ENCODE results near the gene MED13L. TPM values are rescaled to one million over a fixed set of nuclear protein-coding genes. Genes with fewer than 3 reads are reported as not detected.

Gene MED13L
- total RNA-seq, 1 experiment from 2014 or later: 89.0 TPM

GRCh38 chr12:116123451-116124258, 153.8 kb downstream of the MED13L start:
- no peaks in the 10 kb centered on the region for H3K36me3 Mint-ChIP-seq (ENCODE audit: insufficient read depth, unreplicated experiment)
- no peak for DNase-seq
- H3K27me3 Mint-ChIP-seq (ENCODE audit: unreplicated experiment): no peaks in the 10 kb centered on the region
- H3K4me3 Mint-ChIP-seq (ENCODE audit: low read depth, unreplicated experiment): no peak overlapping the region
- CTCF ChIA-PET: interaction anchor here (0.6 kb wide), 1 partner anchor 38 kb away, joined by 5 read pairs; no protein-coding TSS in a partner anchor
- no TSS peak for BruUV-seq (replicated peaks)
- no peak for TF ChIP-seq CTCF (IDR thresholded peaks at IDR 0.05; ENCODE audit: unreplicated experiment)
- peak overlapping the region; percentile 7 for H3K27ac Mint-ChIP-seq (ENCODE audit: unreplicated experiment)
- H3K9me3 Mint-ChIP-seq (ENCODE audit: low read depth, unreplicated experiment): no peaks in the 10 kb centered on the region
- peaks cover 10% of the 10 kb centered on the region for H3K4me1 Mint-ChIP-seq (ENCODE audit: low read depth, unreplicated experiment)
- intact Hi-C loops (cut with micrococcal nuclease; ENCODE audit: unreplicated experiment): no loop called here

DNA sequence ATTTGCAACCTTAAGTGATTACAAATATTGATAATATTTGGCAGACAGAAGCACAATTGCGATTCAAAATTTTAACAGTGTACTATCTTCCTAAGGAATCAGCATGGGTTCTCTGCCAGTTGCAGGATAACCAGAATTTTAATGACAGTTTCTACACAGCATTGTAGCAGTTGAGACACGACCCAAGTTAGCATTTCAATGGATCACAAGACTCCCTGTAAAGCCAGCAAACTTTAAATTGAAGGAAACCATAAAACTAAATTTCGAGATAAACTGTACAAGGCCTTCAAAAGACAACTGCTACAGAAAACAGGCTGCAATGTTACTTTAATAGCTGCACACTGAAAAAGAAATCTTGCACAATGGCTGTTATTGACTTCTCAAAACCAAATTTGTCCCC, 154.9 kb downstream of the MED13L start:
- BruUV-seq (replicated peaks): no TSS peak
- Mint-ChIP-seq H3K27ac (ENCODE audit: unreplicated experiment) (no peak overlapping the region), H3K36me3 (ENCODE audit: insufficient read depth, unreplicated experiment) (no peaks in the 10 kb centered on the region), H3K9me3 (ENCODE audit: low read depth, unreplicated experiment) (no peaks in the 10 kb centered on the region), H3K4me1 (ENCODE audit: low read depth, unreplicated experiment) (peaks cover 10% of the 10 kb centered on the region), H3K4me3 (ENCODE audit: low read depth, unreplicated experiment) (no peak overlapping the region), H3K27me3 (ENCODE audit: unreplicated experiment) (no peaks in the 10 kb centered on the region)
- CTCF ChIA-PET: no interaction called here
- DNase-seq: no peak
- no peak for TF ChIP-seq CTCF (IDR thresholded peaks at IDR 0.05; ENCODE audit: unreplicated experiment)
- intact Hi-C loops (cut with micrococcal nuclease; ENCODE audit: unreplicated experiment): no loop called here

DNA sequence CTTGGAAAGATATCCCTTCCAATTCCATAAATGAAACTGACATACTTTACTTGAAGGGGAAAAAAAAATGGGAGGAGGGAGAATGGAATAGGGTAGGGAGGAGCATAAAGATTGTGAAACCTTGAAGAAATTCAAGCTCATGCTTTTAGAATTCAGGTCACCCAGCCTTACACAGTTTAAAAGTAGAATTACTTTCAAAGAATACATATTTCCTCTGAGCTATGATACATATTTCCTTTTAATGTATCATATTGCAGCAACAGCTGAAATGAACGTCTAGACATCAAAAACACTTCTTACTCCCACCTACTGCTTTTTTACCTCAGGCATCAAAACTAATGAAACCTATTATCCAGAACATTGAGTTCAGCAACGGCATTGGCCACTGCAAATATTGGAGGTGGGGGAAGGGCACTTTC, 156.0 kb downstream of the MED13L start:
- TF ChIP-seq CTCF (IDR thresholded peaks at IDR 0.05; ENCODE audit: unreplicated experiment): no peak
- H3K27me3 Mint-ChIP-seq (ENCODE audit: unreplicated experiment): no peaks in the 10 kb centered on the region
- CTCF ChIA-PET: interaction anchor here (0.6 kb wide), 1 partner anchor 31 kb away, joined by 3 read pairs; no protein-coding TSS in a partner anchor
- H3K4me1 Mint-ChIP-seq (ENCODE audit: low read depth, unreplicated experiment): peaks cover 10% of the 10 kb centered on the region
- H3K36me3 Mint-ChIP-seq (ENCODE audit: insufficient read depth, unreplicated experiment): no peaks in the 10 kb centered on the region
- BruUV-seq (replicated peaks): no TSS peak
- DNase-seq: no peak
- intact Hi-C loops (cut with micrococcal nuclease; ENCODE audit: unreplicated experiment): no loop called here
- no peaks in the 10 kb centered on the region for H3K9me3 Mint-ChIP-seq (ENCODE audit: low read depth, unreplicated experiment)
- no peak overlapping the region for H3K4me3 Mint-ChIP-seq (ENCODE audit: low read depth, unreplicated experiment)
- H3K27ac Mint-ChIP-seq (ENCODE audit: unreplicated experiment): no peak overlapping the region

- Mint-ChIP-seq H3K9me3 (ENCODE audit: low read depth, unreplicated experiment) (no peaks in the 10 kb centered on the region), H3K4me3 (ENCODE audit: low read depth, unreplicated experiment) (no peak overlapping the region), H3K4me1 (ENCODE audit: low read depth, unreplicated experiment) (no peaks in the 10 kb centered on the region), H3K27ac (ENCODE audit: unreplicated experiment) (no peak overlapping the region), H3K36me3 (ENCODE audit: insufficient read depth, unreplicated experiment) (peaks cover 4% of the 10 kb centered on the region), H3K27me3 (ENCODE audit: unreplicated experiment) (no peaks in the 10 kb centered on the region)
- TF ChIP-seq CTCF (IDR thresholded peaks at IDR 0.05; ENCODE audit: unreplicated experiment): no peak
- DNase-seq: no peak
- intact Hi-C loops (cut with micrococcal nuclease; ENCODE audit: unreplicated experiment): no loop called here
- no TSS peak for BruUV-seq (replicated peaks)
- CTCF ChIA-PET: no interaction called here
Measured at GRCh38 chr12:116116650-116117424, 160.7 kb downstream of the MED13L start.
